HG03196 (cell line): ENCODE results near the gene ANXA8L1.
"Not testable (repeated sequence)": the region's sequence is repeated elsewhere in the genome, so short reads cannot be mapped to it uniquely, and the experiment has no call there.

Source experiments
- ATAC-seq: cut with Tn5 transposase; IDR thresholded peaks from one replicate; pipeline ENCODE4 v1.9.1; 2021; ENCODE audit not compliant: unreplicated experiment

The ANXA8L1 gene

GRCh38 chr10:46375406-46375805 lies at the start of gene ANXA8L1:
Gene ANXA8L1, plus strand, starts transcription at chr10:46375776. Its CDS starts 76 bp downstream, at chr10:46375852.
- not testable (repeated sequence) for ATAC-seq

- no peak for ATAC-seq
Measured at GRCh38 chr10:46326066-46326465, 49.5 kb upstream of the ANXA8L1 start.

- ATAC-seq, result no peak
Measured at GRCh38 chr10:46326971-46327370, 48.6 kb upstream of the ANXA8L1 start.

- no peak for ATAC-seq
Measured at GRCh38 chr10:46327685-46328084, 47.9 kb upstream of the ANXA8L1 start.

- no peak for ATAC-seq
Measured at GRCh38 chr10:46328853-46329689, 46.5 kb upstream of the ANXA8L1 start.

- no peak for ATAC-seq
Measured at GRCh38 chr10:46329690-46330016, 45.9 kb upstream of the ANXA8L1 start.

GRCh38 chr10:46330894-46331293 lies 44.7 kb upstream of the ANXA8L1 start:
- ATAC-seq, result no peak

- ATAC-seq, result not testable (repeated sequence)
Measured at GRCh38 chr10:46365484-46365883, 10.1 kb upstream of the ANXA8L1 start.

- ATAC-seq, result not testable (repeated sequence)
Measured at GRCh38 chr10:46367209-46367608, 8.4 kb upstream of the ANXA8L1 start.

- not testable (repeated sequence) for ATAC-seq
Measured at GRCh38 chr10:46367666-46368240, 7.8 kb upstream of the ANXA8L1 start.

GRCh38 chr10:46368956-46369355 lies 6.6 kb upstream of the ANXA8L1 start:
- ATAC-seq, result not testable (repeated sequence)

- ATAC-seq, result not testable (repeated sequence)
Measured at GRCh38 chr10:46374410-46374809, 1.2 kb upstream of the ANXA8L1 start.

GRCh38 chr10:46377022-46377421 lies 1.4 kb downstream of the ANXA8L1 start:
- ATAC-seq, result not testable (repeated sequence)

- ATAC-seq, result not testable (repeated sequence)
Measured at GRCh38 chr10:46377651-46378050, 2.1 kb downstream of the ANXA8L1 start.

GRCh38 chr10:46378108-46378507 lies 2.5 kb downstream of the ANXA8L1 start:
- not testable (repeated sequence) for ATAC-seq

- not testable (repeated sequence) for ATAC-seq
Measured at GRCh38 chr10:46379233-46379848, 3.8 kb downstream of the ANXA8L1 start.

- ATAC-seq, result not testable (repeated sequence)
Measured at GRCh38 chr10:46385858-46386257, 10.3 kb downstream of the ANXA8L1 start.

- ATAC-seq, result peak; percentile 67
Measured at GRCh38 chr10:46386694-46387093, 11.1 kb downstream of the ANXA8L1 start.

- not testable (repeated sequence) for ATAC-seq
Measured at GRCh38 chr10:46387309-46387902, 11.8 kb downstream of the ANXA8L1 start.

GRCh38 chr10:46391422-46391821 lies 15.8 kb downstream of the ANXA8L1 start:
- not testable (repeated sequence) for ATAC-seq

- not testable (repeated sequence) for ATAC-seq
Measured at GRCh38 chr10:46396441-46397279, 21.1 kb downstream of the ANXA8L1 start.
